HEK293T (cell line): ENCODE results near the gene TPSD1.

Experiments
- CTCF ChIA-PET: fragments of 350-600 bp; formaldehyde crosslinking; extraction: SDS; loops from one replicate; lab custom pipeline; 2021; ENCODE audit warnings: antibody characterized with exemption, inconsistent platforms; lab: Yijun Ruan, JAX
- POLR2A ChIA-PET: fragments of 350-600 bp; formaldehyde crosslinking; extraction: SDS; loops from one replicate; lab custom pipeline; 2020; ENCODE audit warnings: antibody characterized with exemption, inconsistent platforms; lab: Yijun Ruan, JAX
- DNase-seq: peaks from one replicate; pipeline ENCODE4 v3.0.0; 2012; ENCODE audit warnings: mixed read lengths; ENCODE audit errors: extremely low spot score
- ARNT ChIP-seq: fragments of 450-650 bp; IDR thresholded peaks from 2 replicates; pipeline ENCODE4 v1.6.1; 2017; ENCODE audit warnings: mild to moderate bottlenecking
- BHLHE40 ChIP-seq: fragments of 450-650 bp; IDR thresholded peaks from 2 replicates; pipeline ENCODE4 v1.6.1; 2016; ENCODE audit warnings: mild to moderate bottlenecking, moderate library complexity, borderline replicate concordance
- CTBP1 ChIP-seq: fragments of 450-650 bp; IDR thresholded peaks from 2 replicates; pipeline ENCODE4 v1.6.1; 2016; ENCODE audit warnings: borderline replicate concordance
- ELF4 ChIP-seq: fragments of 450-650 bp; IDR thresholded peaks from 2 replicates; pipeline ENCODE4 v1.6.1; 2017; ENCODE audit warnings: antibody characterized with exemption
- FOXA1 ChIP-seq: fragments of 450-650 bp; IDR thresholded peaks from 2 replicates; pipeline ENCODE4 v1.6.1; 2016; ENCODE audit warnings: mild to moderate bottlenecking
- FOXK2 ChIP-seq: fragments of 450-650 bp; IDR thresholded peaks from 2 replicates; pipeline ENCODE4 v1.6.1; 2016; ENCODE audit warnings: mild to moderate bottlenecking
- FOXM1 ChIP-seq: fragments of 450-650 bp; IDR thresholded peaks from 2 replicates; pipeline ENCODE4 v1.6.1; 2017; ENCODE audit warnings: mild to moderate bottlenecking, borderline replicate concordance
- HDGF ChIP-seq: fragments of 450-650 bp; IDR thresholded peaks from 2 replicates; pipeline ENCODE4 v1.6.1; 2017; ENCODE audit warnings: antibody characterized with exemption, borderline replicate concordance
- L3MBTL2 ChIP-seq: fragments of 450-650 bp; conservative IDR thresholded peaks from 2 replicates; pipeline ENCODE4 v1.6.1; 2016; ENCODE audit warnings: mild to moderate bottlenecking
- LEF1 ChIP-seq: fragments of 450-650 bp; IDR thresholded peaks from 2 replicates; pipeline ENCODE4 v1.6.1; 2017; ENCODE audit warnings: mild to moderate bottlenecking, borderline replicate concordance
- NFRKB ChIP-seq: fragments of 450-650 bp; IDR thresholded peaks from 2 replicates; pipeline ENCODE4 v1.6.1; 2016; ENCODE audit warnings: mild to moderate bottlenecking, moderate library complexity
- SP1 ChIP-seq: fragments of 450-650 bp; IDR thresholded peaks from 2 replicates; pipeline ENCODE4 v1.6.1; 2017
- SUZ12 ChIP-seq: fragments of 450-650 bp; IDR thresholded peaks from 2 replicates; pipeline ENCODE4 v1.6.1; 2016; ENCODE audit warnings: mild to moderate bottlenecking
- TARDBP ChIP-seq: fragments of 450-650 bp; IDR thresholded peaks from 2 replicates; pipeline ENCODE4 v1.6.1; 2016
- ZNF384 ChIP-seq: fragments of 450-650 bp; IDR thresholded peaks from 2 replicates; pipeline ENCODE4 v1.6.1; 2016
- TF ChIP-seq, protein P1 (sequence below): fragments of 450-650 bp; IDR thresholded peaks from 2 replicates; pipeline ENCODE4 v1.6.1; 2016

Gene TPSD1

DNA sequence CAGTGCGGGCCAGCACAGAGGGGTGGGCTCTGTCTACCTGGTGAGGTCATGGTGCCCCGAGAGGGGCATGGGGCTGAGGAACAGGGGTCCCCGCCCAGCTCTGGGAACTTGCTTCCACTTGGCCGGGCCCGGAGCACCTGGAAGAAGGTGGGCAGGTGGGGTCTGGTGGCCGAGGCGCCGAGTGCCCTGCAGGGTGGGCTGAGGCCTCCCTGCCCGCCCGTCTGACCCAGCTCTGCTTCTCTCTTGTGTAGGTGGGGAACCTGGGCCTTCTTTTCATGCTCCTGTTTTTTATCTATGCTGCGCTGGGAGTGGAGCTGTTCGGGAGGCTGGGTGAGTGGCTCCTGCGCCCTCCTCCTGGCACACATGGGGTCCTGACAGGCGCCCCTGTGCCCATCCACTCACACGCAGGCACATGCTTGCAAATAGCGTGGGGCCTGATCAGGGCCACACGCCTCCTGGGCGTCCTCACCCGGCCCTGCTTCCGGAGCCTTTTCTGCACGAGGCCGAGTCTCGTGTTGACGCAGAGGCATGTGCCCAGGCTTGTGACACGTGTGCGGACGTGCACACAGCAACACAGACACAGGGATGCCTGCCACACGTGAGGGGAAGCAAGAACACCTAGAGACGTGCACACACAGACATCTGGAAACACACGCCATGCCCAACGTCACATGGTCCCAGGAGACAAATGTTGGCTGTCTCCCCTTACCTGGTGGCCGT is 39.0 kb upstream of the TPSD1 start:
- CTCF ChIA-PET = no interaction called here
- no peak for TF ChIP-seq HDGF
- TF ChIP-seq ARNT = no peak
- TF ChIP-seq SUZ12 = no peak
- no peak for TF ChIP-seq FOXM1
- TF ChIP-seq ELF4 = no peak
- TF ChIP-seq SP1 = no peak
- no peak for TF ChIP-seq FOXA1
- no peak for TF ChIP-seq BHLHE40
- TF ChIP-seq, protein P1, sequence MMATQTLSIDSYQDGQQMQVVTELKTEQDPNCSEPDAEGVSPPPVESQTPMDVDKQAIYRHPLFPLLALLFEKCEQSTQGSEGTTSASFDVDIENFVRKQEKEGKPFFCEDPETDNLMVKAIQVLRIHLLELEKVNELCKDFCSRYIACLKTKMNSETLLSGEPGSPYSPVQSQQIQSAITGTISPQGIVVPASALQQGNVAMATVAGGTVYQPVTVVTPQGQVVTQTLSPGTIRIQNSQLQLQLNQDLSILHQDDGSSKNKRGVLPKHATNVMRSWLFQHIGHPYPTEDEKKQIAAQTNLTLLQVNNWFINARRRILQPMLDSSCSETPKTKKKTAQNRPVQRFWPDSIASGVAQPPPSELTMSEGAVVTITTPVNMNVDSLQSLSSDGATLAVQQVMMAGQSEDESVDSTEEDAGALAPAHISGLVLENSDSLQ = no peak
- POLR2A ChIA-PET = no interaction called here
- no peak for DNase-seq

DNA sequence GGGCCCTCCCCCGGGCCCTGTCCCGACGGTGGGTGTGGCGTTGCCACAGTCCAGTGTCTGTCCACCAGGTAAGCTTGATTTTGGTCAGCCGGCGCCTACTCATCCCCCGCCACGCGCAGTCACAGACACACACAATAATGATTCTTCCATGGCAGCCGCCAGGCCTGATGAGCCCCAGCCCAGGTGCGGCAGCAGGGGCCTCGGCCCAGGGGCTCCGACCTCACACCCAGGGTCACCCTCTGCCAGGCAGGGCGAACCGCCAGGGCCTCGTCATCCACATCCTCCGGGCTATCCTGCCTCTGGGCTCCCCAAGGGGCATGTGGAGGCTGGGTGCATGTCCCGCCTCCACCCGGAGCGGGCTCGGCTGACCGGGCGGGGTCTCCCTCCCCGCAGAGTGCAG is 38.3 kb upstream of the TPSD1 start:
- TF ChIP-seq TARDBP (no peak), HDGF (no peak)
- no peak for DNase-seq
- ChIA-PET CTCF (no interaction called here), POLR2A (no interaction called here)

DNA sequence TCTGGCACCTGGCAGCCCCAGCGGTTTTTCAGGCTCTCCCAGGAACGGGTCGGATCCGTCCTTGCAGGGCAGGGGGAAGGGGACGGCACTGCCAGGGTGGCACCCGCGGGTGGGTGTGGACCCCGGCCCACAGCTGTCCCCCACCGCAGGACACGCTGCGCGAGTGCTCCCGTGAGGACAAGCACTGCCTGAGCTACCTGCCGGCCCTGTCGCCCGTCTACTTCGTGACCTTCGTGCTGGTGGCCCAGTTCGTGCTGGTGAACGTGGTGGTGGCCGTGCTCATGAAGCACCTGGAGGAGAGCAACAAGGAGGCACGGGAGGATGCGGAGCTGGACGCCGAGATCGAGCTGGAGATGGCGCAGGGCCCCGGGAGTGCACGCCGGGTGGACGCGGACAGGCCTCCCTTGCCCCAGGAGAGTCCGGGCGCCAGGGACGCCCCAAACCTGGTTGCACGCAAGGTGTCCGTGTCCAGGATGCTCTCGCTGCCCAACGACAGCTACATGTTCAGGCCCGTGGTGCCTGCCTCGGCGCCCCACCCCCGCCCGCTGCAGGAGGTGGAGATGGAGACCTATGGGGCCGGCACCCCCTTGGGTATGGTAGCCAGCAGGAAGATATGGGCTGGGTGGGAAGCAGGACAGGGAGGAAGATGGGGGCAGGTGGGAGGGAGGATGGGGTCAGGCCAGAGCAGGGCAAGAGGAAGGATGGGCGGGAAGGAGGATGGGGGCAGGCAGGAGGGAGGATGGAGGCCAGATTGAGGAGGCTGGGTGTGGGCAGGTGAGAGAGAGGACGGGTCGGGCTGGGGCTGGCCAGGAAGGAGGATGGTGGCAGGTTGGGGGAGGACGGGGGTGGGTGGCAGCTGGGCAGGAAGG is 37.6 kb upstream of the TPSD1 start:
- CTCF ChIA-PET = no interaction called here

DNA sequence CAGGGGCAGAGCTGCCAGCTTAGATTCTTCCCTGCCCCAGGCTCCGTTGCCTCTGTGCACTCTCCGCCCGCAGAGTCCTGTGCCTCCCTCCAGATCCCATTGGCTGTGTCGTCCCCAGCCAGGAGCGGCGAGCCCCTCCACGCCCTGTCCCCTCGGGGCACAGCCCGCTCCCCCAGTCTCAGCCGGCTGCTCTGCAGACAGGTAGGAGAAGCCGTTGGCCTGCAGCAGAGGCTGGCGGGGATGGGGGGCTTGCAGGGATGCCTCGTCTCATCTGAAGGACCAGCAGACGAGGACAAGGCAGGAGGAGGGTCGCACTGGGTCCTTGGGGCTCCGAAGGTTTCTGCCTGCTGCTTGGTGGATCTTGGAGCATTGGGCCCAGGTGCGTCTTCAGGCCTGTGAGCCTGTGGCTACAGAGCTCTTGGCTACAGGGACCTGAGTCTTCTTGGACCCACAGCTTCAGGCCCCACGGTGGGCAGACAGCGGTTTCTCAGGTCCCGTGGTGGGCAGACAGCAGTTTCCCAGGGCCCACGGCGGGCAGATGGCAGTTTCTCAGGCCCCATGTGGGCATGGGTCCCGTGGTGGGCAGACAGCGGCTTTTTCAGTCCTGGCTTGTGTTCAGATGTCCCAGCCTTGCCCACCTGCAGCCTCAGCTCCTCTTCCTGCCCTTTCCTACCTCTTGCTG is 36.8 kb upstream of the TPSD1 start:
- ChIA-PET CTCF (no interaction called here), POLR2A (no interaction called here)
- DNase-seq = no peak
- TF ChIP-seq FOXK2 (no peak), CTBP1 (no peak)

More for the DNA sequence above, 37.6 kb upstream of the TPSD1 start:
- POLR2A ChIA-PET = no interaction called here
- no peak for TF ChIP-seq L3MBTL2
- TF ChIP-seq SUZ12 = no peak
- no peak for TF ChIP-seq CTBP1
- TF ChIP-seq TARDBP = no peak
- no peak for TF ChIP-seq ARNT
- no peak for TF ChIP-seq ELF4
- TF ChIP-seq BHLHE40 = no peak
- no peak for TF ChIP-seq SP1
- TF ChIP-seq, protein P1 = no peak
- TF ChIP-seq FOXA1 = no peak
- TF ChIP-seq LEF1 = no peak
- TF ChIP-seq FOXM1 = no peak
- TF ChIP-seq FOXK2 = no peak
- TF ChIP-seq ZNF384 = no peak
- DNase-seq = no peak

DNA sequence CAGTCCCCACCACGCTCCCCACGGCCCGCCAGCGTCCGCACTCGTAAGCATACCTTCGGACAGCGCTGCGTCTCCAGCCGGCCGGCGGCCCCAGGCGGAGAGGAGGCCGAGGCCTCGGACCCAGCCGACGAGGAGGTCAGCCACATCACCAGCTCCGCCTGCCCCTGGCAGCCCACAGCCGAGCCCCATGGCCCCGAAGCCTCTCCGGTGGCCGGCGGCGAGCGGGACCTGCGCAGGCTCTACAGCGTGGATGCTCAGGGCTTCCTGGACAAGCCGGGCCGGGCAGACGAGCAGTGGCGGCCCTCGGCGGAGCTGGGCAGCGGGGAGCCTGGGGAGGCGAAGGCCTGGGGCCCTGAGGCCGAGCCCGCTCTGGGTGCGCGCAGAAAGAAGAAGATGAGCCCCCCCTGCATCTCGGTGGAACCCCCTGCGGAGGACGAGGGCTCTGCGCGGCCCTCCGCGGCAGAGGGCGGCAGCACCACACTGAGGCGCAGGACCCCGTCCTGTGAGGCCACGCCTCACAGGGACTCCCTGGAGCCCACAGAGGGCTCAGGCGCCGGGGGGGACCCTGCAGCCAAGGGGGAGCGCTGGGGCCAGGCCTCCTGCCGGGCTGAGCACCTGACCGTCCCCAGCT is 35.7 kb upstream of the TPSD1 start:
- no peak for TF ChIP-seq SUZ12
- TF ChIP-seq FOXA1 = no peak
- no peak for TF ChIP-seq NFRKB
- TF ChIP-seq L3MBTL2 = no peak
- TF ChIP-seq ARNT = no peak
- no peak for TF ChIP-seq CTBP1
- no peak for TF ChIP-seq FOXK2
- no peak for TF ChIP-seq TARDBP
- TF ChIP-seq ELF4 = no peak
- no peak for DNase-seq
- ChIA-PET CTCF (no interaction called here), POLR2A (no interaction called here)

DNA sequence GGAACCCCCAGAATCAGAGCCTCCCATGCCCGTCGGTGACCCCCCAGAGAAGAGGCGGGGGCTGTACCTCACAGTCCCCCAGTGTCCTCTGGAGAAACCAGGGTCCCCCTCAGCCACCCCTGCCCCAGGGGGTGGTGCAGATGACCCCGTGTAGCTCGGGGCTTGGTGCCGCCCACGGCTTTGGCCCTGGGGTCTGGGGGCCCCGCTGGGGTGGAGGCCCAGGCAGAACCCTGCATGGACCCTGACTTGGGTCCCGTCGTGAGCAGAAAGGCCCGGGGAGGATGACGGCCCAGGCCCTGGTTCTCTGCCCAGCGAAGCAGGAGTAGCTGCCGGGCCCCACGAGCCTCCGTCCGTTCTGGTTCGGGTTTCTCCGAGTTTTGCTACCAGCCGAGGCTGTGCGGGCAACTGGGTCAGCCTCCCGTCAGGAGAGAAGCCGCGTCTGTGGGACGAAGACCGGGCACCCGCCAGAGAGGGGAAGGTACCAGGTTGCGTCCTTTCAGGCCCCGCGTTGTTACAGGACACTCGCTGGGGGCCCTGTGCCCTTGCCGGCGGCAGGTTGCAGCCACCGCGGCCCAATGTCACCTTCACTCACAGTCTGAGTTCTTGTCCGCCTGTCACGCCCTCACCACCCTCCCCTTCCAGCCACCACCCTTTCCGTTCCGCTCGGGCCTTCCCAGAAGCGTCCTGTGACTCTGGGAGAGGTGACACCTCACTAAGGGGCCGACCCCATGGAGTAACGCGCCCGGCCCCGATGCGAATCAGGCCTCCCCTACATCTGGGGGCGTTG is 34.8 kb upstream of the TPSD1 start:
- POLR2A ChIA-PET = no interaction called here

More for the DNA sequence above, 34.8 kb upstream of the TPSD1 start:
- CTCF ChIA-PET = no interaction called here
- no peak for DNase-seq
- TF ChIP-seq SP1 (no peak), TARDBP (no peak), BHLHE40 (no peak), FOXM1 (no peak), FOXK2 (no peak), ELF4 (no peak), LEF1 (no peak), L3MBTL2 (no peak), CTBP1 (no peak), SUZ12 (no peak), NFRKB (no peak), ARNT (no peak), FOXA1 (no peak), ZNF384 (no peak), HDGF (no peak)
- TF ChIP-seq, protein P1 = no peak
